Breast epithelium (tissue), 3 donors: ENCODE data around the gene CAPS2.

Experiments used
- POLR2AphosphoS5 ChIP-seq, 3 donors: sonication (generic); formaldehyde crosslinking; IDR thresholded peaks; one replicate each; pipeline ENCODE4 v1.6.1; 2017; ENCODE audit warnings: antibody characterized with exemption in 3 of 3
- TF ChIP-seq, protein P1 (sequence below), 3 donors: fragments of 450-650 bp; IDR thresholded peaks; one replicate each; pipeline ENCODE4 v1.5.1; 2016 to 2017; ENCODE audit warnings: antibody characterized with exemption in 3 of 3, mild to moderate bottlenecking in 3 of 3, moderate library complexity in 3 of 3

DNA sequence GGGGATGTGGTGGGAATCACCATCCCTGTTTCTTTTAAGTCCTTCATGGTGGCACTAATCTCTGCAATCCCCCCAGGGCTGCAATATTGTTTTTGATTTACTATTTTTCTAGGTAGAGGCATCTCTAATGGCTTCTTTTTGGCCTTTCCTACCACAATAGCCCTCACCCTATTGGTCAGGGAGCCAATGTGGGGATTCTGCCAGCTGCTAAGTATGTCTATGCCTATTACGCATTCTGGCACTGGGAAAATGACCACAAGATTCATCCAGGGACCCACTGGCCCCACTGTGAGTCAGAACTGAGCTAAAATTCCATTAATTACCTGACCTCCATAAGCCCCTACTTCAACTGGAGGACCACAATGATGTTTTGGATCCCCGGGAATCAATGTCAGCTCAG, 44.8 kb upstream of the CAPS2 start:
- TF ChIP-seq, protein P1, sequence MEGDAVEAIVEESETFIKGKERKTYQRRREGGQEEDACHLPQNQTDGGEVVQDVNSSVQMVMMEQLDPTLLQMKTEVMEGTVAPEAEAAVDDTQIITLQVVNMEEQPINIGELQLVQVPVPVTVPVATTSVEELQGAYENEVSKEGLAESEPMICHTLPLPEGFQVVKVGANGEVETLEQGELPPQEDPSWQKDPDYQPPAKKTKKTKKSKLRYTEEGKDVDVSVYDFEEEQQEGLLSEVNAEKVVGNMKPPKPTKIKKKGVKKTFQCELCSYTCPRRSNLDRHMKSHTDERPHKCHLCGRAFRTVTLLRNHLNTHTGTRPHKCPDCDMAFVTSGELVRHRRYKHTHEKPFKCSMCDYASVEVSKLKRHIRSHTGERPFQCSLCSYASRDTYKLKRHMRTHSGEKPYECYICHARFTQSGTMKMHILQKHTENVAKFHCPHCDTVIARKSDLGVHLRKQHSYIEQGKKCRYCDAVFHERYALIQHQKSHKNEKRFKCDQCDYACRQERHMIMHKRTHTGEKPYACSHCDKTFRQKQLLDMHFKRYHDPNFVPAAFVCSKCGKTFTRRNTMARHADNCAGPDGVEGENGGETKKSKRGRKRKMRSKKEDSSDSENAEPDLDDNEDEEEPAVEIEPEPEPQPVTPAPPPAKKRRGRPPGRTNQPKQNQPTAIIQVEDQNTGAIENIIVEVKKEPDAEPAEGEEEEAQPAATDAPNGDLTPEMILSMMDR (IDR thresholded peaks at IDR 0.05), result no peak
- no peak for TF ChIP-seq POLR2AphosphoS5 (IDR thresholded peaks at IDR 0.05)
